HUES48 (cell line): ENCODE measurements around the gene FANCB.

ENCODE experiments used
- H3K27ac ChIP-seq: one replicate; pipeline ENCODE4 v1.7.0; 2013; ENCODE audit warnings: low read depth, low read length, inconsistent platforms
- H3K27me3 ChIP-seq: 2 replicates; pipeline ENCODE4 v1.6.1; 2013; ENCODE audit warnings: mild to moderate bottlenecking, low read length; ENCODE audit not compliant: control insufficient read depth, insufficient read depth
- H3K36me3 ChIP-seq: 2 replicates; pipeline ENCODE4 v1.6.1; 2013; ENCODE audit warnings: low read length; ENCODE audit not compliant: control insufficient read depth, insufficient read depth
- H3K4me1 ChIP-seq: 2 replicates; pipeline ENCODE4 v1.6.1; 2013; ENCODE audit warnings: mild to moderate bottlenecking, low read length; ENCODE audit not compliant: control insufficient read depth, insufficient read depth
- H3K4me3 ChIP-seq: 2 replicates; pipeline ENCODE4 v1.5.1; 2013; ENCODE audit warnings: mild to moderate bottlenecking, low read depth, low read length
- H3K9ac ChIP-seq: 2 replicates; pipeline ENCODE4 v1.6.1; 2013; ENCODE audit warnings: mild to moderate bottlenecking, low read depth, low read length, moderate library complexity
- H3K9me3 ChIP-seq: 2 replicates; pipeline ENCODE4 v1.6.1; 2013; ENCODE audit warnings: low read length; ENCODE audit not compliant: control insufficient read depth, insufficient read depth

Gene FANCB

DNA sequence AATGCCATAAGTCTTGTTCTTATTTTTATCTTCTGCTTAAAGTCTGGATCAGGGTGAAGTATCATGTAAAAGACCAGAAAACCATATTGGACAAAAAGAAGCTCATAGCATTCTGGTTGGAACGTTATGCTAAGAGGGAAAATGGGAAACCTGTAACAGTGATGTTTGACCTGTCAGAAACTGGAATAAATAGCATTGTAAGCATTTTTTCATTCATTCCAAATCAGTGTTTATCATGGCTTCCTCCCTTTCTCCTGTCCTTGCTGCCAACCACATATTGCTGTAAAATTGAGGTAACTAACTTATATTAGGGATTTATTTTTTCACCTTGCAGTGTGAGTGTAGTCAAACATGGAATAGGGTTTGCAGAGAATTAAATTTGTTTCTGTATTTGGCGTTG is 24.2 kb upstream of the FANCB start:
- Histone ChIP-seq H3K4me3 (no peak overlapping the region), H3K27ac (no peak overlapping the region), H3K36me3 (no peaks in the 10 kb centered on the region; the same call in 1 of the 2 replicates), H3K9ac (no peak overlapping the region), H3K27me3 (no peaks in the 10 kb centered on the region), H3K9me3 (no peaks in the 10 kb centered on the region), H3K4me1 (peaks cover 16% of the 10 kb centered on the region)

DNA sequence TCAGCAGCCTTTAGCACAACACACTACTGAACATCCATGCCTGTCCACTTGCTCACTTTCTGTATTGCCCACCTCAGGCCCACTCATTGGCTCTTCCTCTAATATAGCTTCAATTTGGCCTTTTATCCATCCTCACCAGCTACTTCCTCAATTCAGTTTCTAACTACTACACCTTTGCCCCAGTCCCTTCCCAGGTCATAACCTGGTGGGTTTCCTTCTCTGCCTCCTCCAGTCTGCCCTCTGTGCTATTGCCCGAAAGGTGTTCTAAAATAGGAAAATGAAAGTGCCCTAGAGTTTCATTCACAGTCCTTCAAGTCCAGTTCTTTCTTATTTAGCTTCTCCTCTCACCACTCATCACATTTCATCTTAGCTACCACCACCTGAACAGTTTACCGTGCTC is 23.4 kb upstream of the FANCB start:
- Histone ChIP-seq H3K9ac (no peak overlapping the region), H3K9me3 (no peaks in the 10 kb centered on the region), H3K4me1 (peaks cover 16% of the 10 kb centered on the region), H3K27me3 (no peaks in the 10 kb centered on the region), H3K27ac (no peak overlapping the region), H3K4me3 (no peak overlapping the region), H3K36me3 (no peaks in the 10 kb centered on the region; the same call in 1 of the 2 replicates)

DNA sequence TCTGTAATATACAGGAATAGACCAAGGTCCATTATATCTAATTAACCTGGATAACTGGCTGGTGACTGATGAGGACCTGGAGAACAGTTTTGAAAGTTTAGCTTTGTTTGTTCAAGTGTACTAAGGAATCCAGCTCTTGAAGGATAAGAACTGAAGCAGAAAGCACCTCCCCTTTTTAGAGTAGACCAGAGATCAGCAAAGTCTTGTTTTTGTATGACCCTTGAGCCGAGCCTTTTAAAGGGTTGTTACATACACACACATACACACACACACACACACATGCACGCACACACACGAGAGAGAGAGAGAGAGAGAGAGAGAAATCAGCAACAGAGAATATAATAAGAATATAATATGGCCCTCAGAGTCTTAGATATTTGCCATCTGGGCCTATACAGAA is 13.4 kb upstream of the FANCB start:
- Histone ChIP-seq H3K4me3 (no peak overlapping the region), H3K9ac (no peak overlapping the region), H3K36me3 (no peaks in the 10 kb centered on the region), H3K9me3 (no peaks in the 10 kb centered on the region), H3K27ac (no peak overlapping the region), H3K4me1 (no peaks in the 10 kb centered on the region), H3K27me3 (no peaks in the 10 kb centered on the region)

DNA sequence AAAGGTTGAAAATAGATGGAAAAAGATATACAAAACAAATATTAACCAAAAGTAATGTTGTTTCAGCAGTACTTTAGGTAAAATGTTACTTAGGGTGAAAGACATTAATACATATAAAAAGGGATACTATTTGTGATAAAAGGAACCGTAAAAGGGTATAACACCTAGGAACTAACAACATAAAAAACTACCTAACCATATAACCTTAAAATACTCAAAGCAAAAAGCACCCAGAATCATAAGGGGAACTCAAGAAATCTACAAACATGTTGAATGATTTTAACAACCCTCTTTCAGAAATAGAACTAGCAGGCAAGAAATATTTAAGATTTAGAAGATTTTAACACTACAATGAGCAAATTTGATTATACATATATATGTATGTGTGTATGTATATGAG is 11.8 kb upstream of the FANCB start:
- Histone ChIP-seq H3K27me3 (no peaks in the 10 kb centered on the region), H3K4me3 (no peak overlapping the region), H3K9ac (no peak overlapping the region), H3K9me3 (no peaks in the 10 kb centered on the region), H3K27ac (no peak overlapping the region), H3K4me1 (no peaks in the 10 kb centered on the region), H3K36me3 (no peaks in the 10 kb centered on the region)

DNA sequence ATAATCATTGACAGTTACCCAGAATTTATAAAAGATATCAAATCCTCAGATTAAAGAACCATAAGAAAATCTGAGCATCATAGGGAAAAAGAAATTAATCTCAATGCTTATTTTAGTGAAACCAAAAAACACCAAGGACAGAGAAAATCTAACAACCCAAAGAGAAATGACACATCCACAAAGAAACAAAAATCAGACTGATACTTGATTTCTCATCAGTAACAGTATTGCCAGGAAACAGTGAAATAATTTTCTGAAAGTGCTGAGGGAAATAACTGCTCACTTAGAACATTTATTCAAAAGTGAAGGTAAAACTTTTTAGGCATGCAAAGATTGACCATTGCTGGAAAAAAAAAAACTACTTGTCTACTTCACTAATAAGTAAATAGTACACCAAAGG is 11.0 kb upstream of the FANCB start:
- H3K9ac ChIP-seq, result no peak overlapping the region
- no peaks in the 10 kb centered on the region for H3K9me3 ChIP-seq
- H3K36me3 ChIP-seq, result no peaks in the 10 kb centered on the region
- H3K27ac ChIP-seq, result no peak overlapping the region
- no peaks in the 10 kb centered on the region for H3K4me1 ChIP-seq
- no peak overlapping the region for H3K4me3 ChIP-seq
- H3K27me3 ChIP-seq, result no peaks in the 10 kb centered on the region

DNA sequence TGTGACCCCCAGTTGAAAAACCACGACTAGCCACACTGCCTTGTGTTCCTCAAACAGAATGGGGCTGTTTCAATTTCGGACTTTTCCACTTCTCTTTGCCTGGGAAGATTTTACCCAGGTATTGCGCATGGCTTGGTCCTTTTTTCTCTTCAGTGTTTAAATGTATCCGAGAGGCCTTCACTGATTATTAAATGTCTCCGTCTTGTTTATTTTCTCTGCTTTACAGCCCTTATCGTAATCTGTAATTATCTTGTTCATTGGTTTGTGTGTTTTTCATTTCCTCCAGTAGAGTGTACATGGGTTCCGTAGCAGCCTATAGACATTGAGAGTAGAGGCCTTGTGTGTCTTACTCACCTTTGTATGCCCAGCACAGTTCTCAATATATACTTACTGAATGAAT is 2.8 kb upstream of the FANCB start:
- Histone ChIP-seq H3K9ac (no peak overlapping the region), H3K36me3 (no peaks in the 10 kb centered on the region), H3K9me3 (no peaks in the 10 kb centered on the region), H3K27ac (no peak overlapping the region), H3K4me3 (no peak overlapping the region), H3K4me1 (no peaks in the 10 kb centered on the region), H3K27me3 (no peaks in the 10 kb centered on the region)

DNA sequence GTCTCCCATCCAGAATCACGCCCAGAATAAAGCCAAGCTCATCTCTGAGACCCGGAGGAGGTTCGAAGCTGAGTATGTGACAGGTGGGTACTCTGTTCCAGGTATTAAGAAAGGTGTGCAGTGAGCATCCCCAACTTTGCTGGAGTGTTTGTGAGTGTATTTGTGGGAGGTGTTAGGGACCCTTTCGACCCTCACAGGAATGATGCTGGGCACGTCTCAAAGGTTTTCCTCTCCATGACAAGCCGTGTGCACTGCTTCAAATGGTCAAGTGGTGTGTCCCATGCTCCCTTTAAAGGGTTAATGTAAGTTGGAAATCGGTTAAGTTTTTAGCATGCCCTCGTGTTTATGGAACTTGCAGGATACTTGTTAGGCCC is 794 bp upstream of the FANCB start:
- H3K9me3 ChIP-seq, result no peaks in the 10 kb centered on the region
- peak overlapping the region; percentile 68 for H3K9ac ChIP-seq
- H3K4me3 ChIP-seq, result peak overlapping the region; percentile 80
- H3K4me1 ChIP-seq, result no peaks in the 10 kb centered on the region
- H3K27ac ChIP-seq, result peak overlapping the region; percentile 33
- peaks cover 2% of the 10 kb centered on the region; the same call in 1 of the 2 replicates for H3K36me3 ChIP-seq
- H3K27me3 ChIP-seq, result no peaks in the 10 kb centered on the region

DNA sequence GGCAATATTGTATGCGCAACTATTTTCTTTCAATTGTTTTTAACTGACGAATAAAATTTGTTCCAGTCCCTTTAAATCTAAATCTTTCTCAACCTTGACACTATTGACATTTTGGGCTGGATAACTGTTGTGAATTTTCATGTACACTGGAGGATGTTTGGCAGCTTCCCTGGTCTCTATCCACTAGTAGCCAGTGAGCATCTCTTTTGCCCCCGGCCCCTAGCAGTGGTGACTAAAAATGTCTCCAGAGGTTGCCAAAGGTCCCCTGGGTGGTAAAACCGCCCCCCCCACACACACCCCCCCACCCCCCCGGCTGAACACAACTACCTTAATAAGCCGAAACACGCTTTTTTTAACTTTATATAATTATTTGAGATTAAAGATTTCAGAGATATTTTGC is 514 bp downstream of the FANCB start:
- Histone ChIP-seq H3K4me3 (peak overlapping the region; percentile 80), H3K27ac (peak overlapping the region; percentile 85), H3K9ac (peak overlapping the region; percentile 84), H3K4me1 (no peaks in the 10 kb centered on the region), H3K27me3 (no peaks in the 10 kb centered on the region), H3K9me3 (peaks cover 2% of the 10 kb centered on the region), H3K36me3 (peaks cover 10% of the 10 kb centered on the region; the same call in 1 of the 2 replicates)

DNA sequence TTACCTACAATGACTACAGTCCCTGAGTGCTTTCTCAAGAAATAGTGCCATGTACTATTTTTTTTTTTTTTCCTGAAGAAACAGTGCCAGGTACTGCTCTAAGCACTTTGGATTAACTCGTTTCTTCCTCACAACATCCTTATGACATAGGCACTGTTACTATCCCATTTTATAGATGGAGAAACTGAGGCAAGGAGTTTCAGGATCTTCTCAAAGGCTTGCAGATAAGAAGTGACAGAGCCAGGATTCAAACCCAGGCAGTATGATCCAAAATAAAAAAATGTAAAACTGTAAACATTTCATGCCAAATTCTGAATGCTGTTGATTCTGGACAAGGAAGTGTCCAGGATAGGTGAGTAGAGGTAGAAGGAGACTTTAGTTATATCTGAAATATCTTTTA is 1.1 kb downstream of the FANCB start:
- Histone ChIP-seq H3K27me3 (no peaks in the 10 kb centered on the region), H3K27ac (no peak overlapping the region), H3K36me3 (peaks cover 10% of the 10 kb centered on the region; the same call in 1 of the 2 replicates), H3K4me1 (no peaks in the 10 kb centered on the region), H3K4me3 (peak overlapping the region; percentile 80), H3K9me3 (peaks cover 7% of the 10 kb centered on the region), H3K9ac (no peak overlapping the region)

DNA sequence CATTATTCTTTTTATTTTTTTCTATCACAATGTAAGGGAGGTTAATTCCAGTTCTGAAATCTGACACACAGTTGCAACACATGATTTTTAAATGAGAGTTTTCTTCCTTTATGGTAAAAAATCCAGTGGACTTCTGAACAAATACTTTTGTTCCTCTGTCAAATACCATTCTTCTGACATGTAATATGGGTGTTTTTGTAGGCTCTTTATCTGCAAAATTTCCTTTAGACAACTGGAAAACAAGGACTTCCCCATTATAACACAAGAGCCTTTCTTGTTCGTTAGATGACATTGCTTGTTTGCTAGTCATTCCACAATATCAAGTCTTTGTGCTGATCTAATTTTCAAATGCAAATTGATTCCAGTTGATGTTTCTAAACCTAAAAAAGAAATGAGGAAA is 7.7 kb downstream of the FANCB start:
- Histone ChIP-seq H3K36me3 (peaks cover 24% of the 10 kb centered on the region), H3K9me3 (peaks cover 12% of the 10 kb centered on the region), H3K4me3 (no peak overlapping the region), H3K4me1 (peaks cover 3% of the 10 kb centered on the region; the same call in 1 of the 2 replicates), H3K27me3 (no peaks in the 10 kb centered on the region), H3K27ac (no peak overlapping the region), H3K9ac (no peak overlapping the region)

DNA sequence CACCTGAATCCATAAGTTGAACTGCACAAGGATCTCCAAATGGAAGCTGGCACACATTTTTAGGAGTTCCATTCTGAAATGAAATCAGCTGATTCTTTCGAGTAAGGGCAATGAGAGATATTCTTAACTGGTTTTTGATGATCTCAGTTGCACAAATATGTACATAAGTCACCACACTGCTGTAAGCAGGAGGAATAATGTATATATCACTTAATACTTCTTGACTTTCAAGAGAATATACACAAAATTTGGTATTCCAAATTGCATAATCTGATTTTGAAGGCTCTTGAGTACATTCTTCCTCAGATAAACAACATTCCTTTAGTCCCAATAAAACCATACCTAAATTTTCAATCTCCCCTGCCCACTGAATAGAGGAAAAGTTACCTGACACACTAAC is 8.2 kb downstream of the FANCB start:
- peaks cover 3% of the 10 kb centered on the region; the same call in 1 of the 2 replicates for H3K4me1 ChIP-seq
- peaks cover 12% of the 10 kb centered on the region for H3K9me3 ChIP-seq
- peaks cover 24% of the 10 kb centered on the region for H3K36me3 ChIP-seq
- no peak overlapping the region for H3K27ac ChIP-seq
- no peaks in the 10 kb centered on the region for H3K27me3 ChIP-seq
- no peak overlapping the region for H3K4me3 ChIP-seq
- no peak overlapping the region for H3K9ac ChIP-seq

DNA sequence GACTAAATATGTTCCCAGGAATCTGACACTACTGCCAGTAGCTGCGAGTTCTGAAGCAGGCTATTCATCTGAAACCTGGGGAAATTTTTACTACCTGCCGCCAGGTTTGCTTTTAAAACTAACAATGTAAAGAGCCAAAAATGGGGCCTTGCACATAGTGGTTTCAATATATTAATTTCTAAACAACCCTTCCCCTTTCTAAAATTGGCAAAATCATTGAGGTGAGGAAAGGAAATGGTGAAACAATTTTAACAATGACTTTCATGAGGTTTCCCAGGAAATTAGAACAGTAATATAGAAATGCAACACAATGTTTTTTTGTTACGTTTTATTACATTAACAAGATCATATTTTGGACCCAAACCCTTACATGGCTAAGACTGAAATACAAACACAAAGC is 21.3 kb downstream of the FANCB start:
- H3K9ac ChIP-seq, result no peak overlapping the region
- no peak overlapping the region for H3K27ac ChIP-seq
- no peak overlapping the region for H3K4me3 ChIP-seq
- H3K36me3 ChIP-seq, result peaks cover 38% of the 10 kb centered on the region
- no peaks in the 10 kb centered on the region for H3K9me3 ChIP-seq
- H3K27me3 ChIP-seq, result no peaks in the 10 kb centered on the region
- H3K4me1 ChIP-seq, result no peaks in the 10 kb centered on the region
